Stimulated activated CD4-positive, alpha-beta T cell treated with anti-CD3 and anti-CD28 coated beads, Interleukin-12 subunit alpha, Interleukin-12 subunit beta, amount 100 ng/mL, for 48 hours (primary cell): Measurements from ENCODE around the gene OR2T5.
"Not testable (repeated sequence)": the region's sequence is repeated elsewhere in the genome, so short reads cannot be mapped to it uniquely, and the experiment has no call there.

Experiments used
- DNase-seq, 3 donors: peaks; one replicate each; pipeline ENCODE4 v3.0.0-alpha.2; 2020; ENCODE audit warnings: low read depth in 2 of 3, low spot score in 1 of 3

The OR2T5 gene

DNA sequence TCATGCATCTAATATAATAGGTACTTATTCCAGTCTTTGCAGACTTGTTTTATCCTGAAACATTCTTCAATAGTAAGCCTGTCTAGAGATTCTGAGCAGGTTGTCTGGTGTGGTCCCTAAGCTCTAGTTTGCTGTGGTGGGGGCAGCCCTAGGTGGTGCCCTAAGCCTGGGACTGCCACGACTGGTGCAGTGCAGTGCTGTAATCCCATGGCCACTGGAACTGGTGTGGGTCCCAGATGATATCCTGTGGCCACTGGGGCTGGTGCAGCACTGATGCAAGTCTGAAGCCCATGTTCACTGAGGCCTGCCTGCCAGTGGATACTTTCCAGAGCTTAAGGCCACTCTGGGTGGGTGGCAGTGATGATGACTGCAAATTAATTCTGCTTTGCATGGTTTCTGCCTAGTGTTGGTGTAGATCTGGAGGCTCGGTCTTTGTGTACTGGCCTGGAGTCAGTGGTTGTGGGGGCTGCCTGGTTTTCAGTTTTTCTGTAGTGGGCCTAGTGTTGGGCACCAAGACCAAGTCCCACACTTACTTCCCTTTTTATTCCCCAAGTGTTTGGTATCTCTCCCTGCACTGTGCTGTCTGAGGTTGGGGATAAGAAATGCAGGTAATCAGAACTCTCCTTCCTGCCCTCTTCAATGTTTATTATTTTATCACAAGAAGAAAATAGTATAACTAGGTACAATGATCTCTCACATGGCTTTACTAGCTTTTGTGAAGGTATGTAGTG lies 12.1 kb downstream of the OR2T5 start:
- not testable (repeated sequence) for DNase-seq

DNA sequence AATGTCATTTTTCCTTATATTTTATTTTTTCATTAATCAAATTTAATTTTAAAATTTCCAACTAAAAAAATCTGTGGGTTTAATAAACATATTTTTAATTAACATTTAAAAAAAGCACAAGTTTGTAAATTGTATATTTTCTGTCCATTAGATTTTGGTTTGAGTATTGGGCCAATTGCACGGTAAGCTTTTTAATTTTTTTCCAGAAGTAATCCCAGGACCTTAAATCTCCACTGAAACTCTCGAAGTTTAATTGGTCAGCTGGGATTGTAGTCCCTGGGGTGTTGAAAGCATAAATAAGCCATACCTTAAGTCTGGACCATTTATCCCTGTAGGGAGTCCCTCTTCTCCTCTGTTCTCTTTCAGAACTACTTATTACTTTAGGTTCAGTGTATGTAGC lies 19.4 kb downstream of the OR2T5 start, which contains the start of gene OR2G6:
OR2G6 (plus strand) TSS at position 301 of the 400 bp plus-strand sequence. CDS start 13,574 bp downstream, outside the sequence.
- not testable (repeated sequence) for DNase-seq

DNA sequence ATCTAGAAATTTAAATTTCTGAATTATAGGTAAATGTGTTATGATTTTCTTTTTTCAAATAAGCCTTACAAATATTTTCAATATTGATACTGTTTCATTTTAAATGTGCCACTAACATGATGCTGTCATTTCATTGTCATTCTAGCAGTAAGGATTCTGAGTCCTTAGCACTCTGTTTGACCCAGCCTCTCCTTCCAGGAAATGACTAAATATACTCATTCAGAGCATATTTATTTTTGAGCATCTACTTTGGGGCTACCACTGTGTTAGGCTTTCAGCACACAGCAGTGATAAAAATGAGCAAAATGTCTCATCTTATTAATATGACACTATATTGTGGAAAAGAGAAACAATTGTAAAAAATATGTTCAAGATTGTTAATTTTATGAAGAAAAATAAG lies 21.8 kb downstream of the OR2T5 start:
- DNase-seq, result not testable (repeated sequence)

DNA sequence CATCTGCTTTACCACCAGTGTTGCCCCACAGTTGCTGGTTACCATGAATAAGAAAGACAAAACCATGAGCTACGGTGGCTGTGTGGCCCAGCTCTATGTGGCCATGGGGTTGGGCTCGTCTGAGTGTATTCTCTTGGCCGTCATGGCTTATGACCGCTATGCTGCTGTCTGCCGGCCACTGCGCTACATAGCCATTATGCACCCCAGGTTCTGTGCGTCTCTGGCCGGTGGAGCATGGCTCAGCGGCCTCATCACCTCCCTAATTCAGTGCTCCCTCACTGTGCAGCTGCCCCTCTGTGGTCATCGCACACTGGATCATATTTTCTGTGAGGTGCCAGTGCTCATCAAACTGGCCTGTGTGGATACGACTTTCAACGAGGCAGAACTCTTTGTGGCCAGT lies 33.5 kb downstream of the OR2T5 start:
- no peak for DNase-seq

DNA sequence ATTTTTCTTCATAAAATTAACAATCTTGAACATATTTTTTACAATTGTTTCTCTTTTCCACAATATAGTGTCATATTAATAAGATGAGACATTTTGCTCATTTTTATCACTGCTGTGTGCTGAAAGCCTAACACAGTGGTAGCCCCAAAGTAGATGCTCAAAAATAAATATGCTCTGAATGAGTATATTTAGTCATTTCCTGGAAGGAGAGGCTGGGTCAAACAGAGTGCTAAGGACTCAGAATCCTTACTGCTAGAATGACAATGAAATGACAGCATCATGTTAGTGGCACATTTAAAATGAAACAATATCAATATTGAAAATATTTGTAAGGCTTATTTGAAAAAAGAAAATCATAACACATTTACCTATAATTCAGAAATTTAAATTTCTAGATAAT lies 49.1 kb downstream of the OR2T5 start:
- DNase-seq, result not testable (repeated sequence)
